G401 (cell line): ENCODE data around the gene GPR37. TPM values are rescaled to one million over a fixed set of nuclear protein-coding genes. Genes with fewer than 3 reads are reported as not detected.

Experiments used
- DNase-seq: peaks from one replicate; pipeline ENCODE4 v3.0.0-alpha.2; 2015; ENCODE audit warnings: low spot score
- in situ Hi-C: cut with HindIII; loops from 2 replicates; pipeline ENCODE4 v1.10.0; 2016; ENCODE audit warnings: low sequenced_read_pairs, mixed read lengths
- total RNA-seq: library from RNA; depleted of rRNA; stranded (reverse); fragments of >200 nt; shearing (Covaris generic); gene quantifications from 2 replicates; pipeline ENCODE4 v1.2.3, GENCODE V29; 2014; rRNA removed

GPR37 gene, protein sequence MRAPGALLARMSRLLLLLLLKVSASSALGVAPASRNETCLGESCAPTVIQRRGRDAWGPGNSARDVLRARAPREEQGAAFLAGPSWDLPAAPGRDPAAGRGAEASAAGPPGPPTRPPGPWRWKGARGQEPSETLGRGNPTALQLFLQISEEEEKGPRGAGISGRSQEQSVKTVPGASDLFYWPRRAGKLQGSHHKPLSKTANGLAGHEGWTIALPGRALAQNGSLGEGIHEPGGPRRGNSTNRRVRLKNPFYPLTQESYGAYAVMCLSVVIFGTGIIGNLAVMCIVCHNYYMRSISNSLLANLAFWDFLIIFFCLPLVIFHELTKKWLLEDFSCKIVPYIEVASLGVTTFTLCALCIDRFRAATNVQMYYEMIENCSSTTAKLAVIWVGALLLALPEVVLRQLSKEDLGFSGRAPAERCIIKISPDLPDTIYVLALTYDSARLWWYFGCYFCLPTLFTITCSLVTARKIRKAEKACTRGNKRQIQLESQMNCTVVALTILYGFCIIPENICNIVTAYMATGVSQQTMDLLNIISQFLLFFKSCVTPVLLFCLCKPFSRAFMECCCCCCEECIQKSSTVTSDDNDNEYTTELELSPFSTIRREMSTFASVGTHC
- not detected in 2 replicates for total RNA-seq

DNA sequence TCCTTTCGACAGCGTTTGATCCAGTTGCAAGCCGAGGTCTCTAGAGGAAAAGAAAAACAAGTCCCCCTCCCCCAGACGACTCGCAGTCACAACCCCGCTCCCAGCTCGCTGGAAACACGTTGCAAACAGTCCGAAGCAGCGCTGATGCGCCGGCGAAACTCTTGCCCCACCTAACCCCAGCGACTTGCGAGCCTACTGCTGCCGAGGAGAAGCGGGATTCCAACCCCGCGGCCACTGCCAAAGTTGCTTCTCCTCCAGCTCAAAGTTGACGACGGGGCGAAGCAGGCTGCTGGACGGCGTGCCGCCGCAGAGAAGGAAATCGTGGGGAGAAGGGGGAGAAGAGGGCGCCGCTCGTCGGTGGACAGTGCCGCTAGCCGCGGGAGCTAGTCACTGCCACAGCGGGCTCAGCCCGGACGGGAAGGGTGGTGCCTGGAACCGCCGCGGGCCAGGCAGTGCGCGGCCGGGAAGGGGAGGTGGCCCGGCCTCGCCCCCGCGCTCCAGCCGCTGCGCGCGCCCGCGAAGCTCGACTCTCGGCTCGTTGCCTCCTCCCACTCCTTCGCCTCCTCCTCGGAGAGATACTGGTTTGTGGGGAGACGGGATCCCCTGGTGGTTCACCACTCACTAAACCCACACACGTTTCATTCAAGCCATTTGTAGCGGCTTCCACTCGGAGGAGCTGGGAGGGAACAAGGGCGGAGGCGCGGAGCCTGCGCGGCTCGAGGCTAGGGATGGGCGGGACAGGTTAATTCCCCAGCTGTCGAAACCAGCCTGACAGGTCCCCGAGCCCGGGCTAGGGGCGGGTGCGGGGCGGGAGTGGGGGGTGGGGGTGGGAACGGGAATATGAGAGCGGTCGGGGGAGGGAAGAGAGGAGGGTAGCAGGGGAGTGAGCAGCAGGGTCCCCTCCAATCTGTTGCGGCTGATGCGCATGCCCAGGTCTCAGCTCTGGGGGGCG is at the start of gene GPR37:
TSS of gene GPR37 (minus strand) at position 392 of the 952 bp plus-strand sequence. CDS start 816 bp downstream, outside the sequence.
- in situ Hi-C loops: no loop called here
- DNase-seq: peak; percentile 24

DNA sequence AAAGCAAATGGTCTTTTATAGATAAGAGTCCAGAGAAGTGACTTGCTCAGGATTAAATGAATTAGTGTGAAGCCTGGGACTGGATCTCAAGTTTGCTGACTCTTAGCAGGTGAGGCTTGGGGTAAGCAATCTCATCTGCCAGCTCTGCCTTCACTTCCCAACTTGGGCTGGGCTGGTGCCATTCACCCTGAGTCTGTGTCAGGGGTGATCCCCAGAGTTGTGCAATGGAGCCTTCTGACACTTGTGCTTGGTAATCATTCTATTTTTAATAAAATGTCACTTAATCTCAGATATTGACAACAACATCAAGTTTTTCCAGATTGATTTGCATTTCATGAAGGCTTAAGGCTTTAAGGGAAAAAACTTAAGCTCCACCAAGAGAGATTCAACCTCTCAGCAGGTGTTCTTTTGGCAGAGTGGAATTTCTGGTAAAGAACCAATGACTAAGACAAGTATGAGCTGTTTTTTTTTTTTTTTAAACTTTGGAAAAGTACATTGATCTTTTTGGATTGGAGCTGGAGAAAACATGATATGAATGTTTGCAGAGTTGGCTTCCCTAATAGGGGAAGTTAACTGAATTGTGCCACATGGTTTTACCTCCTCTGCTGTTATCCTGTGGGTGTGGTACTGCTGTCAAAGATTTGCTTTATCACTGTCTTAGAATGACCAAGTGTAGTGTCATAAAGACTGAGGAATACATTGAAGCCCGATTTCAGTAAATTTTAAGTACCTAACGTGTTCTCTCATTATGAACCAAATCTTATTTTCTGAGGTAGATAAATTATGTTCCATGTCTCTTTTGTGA is 48.6 kb upstream of the GPR37 start:
- in situ Hi-C loops: no loop called here
- no peak for DNase-seq

DNA sequence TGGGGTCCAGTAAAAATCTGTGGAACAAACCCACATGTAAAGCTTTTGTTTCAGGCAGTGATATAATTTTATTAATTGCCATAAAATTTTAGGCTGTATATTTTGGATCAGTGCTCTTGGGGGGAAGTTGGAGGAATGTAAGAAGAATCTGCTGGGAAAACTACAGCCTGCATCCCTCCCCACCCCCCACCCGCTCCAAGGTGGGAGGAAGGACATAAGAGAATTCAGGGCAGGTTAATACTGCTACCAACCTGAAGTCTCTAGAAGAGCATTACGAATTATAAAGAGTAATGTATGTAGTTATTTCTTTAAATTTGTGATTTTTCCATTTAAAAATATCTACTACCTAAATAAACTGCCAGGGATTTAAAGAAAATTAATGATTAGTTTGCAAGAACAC is 47.2 kb upstream of the GPR37 start:
- no peak for DNase-seq

DNA sequence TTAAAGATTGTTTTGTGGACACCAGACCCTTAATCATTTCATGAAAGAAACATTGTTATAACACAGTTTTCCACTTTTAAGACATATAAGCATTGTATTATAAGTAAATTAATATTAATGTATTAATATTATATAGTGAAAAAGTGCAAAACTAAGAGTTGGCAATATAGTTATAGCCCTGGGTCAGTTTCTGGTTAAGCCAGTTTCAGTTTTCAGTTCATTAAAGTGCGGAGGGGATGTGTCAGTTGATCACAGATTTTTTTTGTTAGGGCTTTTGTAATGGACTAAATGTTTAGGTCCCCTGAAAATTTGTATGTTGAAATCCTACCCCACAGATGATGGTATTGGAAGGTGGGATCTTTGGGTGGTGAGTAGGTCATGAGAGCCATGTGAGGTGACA is 45.7 kb upstream of the GPR37 start:
- in situ Hi-C loops: no loop called here
- DNase-seq: no peak

More for the DNA sequence above, 47.2 kb upstream of the GPR37 start:
- in situ Hi-C loops: no loop called here

DNA sequence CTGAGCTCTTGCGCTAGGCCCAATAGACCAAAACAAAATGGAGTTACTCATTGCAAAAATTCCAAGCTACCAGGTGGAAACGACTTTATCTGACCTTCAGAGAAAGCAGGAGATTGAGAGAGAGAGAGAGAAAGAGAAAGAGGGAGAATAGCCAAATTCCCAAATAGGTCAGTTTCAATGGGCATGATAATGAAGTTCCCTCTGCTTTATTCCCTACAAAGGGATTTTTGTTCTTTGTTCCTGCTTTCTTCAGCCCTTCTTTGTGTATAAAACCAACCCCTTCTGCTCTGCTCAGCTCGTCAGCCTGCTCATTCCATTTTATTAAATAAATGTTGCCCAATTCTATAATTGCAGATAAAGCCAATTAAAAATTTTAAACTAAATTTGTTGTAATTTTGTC is 45.0 kb upstream of the GPR37 start:
- no peak for DNase-seq
- in situ Hi-C loops: no loop called here

DNA sequence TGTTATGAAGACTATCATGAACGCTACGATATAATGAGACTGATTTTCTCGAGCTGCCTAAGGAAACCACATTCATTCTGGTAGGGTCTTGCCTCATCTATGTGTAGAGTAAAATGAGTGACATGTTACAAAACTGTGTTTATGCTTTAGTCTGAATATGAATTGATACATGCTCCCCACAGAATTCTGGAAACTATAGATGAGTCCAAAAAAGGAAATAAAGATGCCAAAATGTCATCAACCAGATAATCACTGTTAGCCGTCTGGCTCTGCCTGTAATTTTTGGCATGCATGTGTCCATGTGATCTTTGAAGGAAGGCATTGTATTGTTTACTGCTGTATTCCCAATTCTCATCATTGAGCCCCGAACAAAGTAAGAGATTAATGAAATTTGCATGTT is 42.6 kb upstream of the GPR37 start:
- in situ Hi-C loops: no loop called here
- no peak for DNase-seq

DNA sequence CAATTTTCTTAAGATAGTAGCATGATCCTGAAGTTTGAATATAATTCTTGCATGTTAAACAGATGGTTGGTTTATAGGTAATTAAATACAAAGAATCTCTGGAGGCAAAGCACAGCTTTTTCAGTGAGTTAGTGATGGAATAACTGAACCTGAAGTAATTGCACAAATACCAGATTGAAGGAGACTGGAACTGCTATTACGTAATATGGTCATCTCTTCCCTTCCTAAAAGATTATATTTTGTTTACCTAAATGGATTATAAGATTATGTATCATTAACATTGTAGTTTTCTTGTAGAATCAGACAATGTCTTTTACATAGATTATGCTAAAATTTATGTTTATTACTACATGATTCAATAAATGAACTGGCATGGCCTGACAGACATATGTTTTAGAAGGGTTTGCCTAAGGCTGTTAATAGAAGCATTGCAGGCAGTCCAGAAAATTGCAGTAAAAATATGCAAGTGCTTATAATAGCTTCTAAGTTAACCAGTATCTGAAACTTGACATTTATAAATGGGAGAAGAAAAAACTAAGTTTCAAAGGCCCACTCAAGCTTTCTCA is 35.8 kb upstream of the GPR37 start:
- DNase-seq: peak; percentile 30
- in situ Hi-C loops: no loop called here

DNA sequence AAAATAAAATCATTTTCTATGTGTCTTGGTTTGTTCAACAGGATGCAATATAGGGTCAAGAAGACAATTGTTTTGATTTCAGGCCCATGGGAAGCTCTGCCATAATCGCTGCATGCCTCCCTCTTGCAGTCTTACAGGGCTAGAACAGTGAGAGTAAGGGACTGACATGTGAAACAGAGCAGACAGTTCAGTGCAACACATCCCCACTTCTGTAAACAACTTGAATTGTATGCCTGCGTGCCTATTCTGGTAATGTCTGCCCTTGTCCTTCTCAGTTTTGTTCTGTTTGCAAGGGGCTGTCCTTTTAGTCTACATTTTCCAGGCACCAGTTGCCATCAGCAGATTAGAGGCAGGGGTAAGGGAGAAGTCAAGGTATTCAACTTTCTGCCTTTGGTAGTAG is 34.8 kb upstream of the GPR37 start:
- DNase-seq: peak; percentile 9
- in situ Hi-C loops: no loop called here

DNA sequence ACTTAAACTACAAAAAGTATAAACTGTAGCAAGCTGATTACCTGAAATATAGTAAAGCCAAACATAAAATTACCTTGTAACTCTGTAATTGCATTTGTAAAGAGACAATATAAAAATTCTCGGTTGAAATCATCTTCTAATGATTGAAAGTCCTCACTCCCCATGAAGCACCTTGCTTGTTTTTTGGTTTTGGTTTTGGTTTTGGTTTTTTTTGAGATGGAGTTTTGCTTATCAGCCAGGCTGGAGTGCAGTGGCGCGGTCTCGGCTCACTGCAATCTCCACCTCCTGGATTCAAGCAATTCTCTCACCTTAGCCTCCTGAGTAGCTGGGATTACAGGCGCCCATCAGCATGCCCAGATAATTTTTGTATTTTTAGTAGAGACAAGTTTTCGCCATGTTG is 33.9 kb upstream of the GPR37 start:
- in situ Hi-C loops: no loop called here
- DNase-seq: no peak

DNA sequence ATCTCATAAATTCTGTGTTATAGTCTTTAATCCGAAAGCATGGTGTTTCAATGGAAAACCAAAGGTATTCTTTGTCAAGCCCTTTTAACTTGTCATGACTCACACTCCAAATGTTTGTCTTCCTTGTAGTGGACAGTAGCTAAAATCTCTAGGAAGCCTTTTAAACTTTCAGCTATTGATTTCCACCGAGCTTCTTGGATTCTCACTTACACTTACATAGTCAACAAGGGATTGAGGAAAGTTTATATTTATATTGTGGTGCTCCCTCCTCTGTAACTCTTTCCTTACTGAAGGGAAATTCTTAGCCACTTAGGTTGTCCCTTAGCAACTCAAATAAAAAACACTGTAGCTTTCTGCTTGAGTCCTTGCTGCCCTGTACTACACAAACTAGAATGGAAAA is 31.2 kb upstream of the GPR37 start:
- in situ Hi-C loops: no loop called here
- no peak for DNase-seq

DNA sequence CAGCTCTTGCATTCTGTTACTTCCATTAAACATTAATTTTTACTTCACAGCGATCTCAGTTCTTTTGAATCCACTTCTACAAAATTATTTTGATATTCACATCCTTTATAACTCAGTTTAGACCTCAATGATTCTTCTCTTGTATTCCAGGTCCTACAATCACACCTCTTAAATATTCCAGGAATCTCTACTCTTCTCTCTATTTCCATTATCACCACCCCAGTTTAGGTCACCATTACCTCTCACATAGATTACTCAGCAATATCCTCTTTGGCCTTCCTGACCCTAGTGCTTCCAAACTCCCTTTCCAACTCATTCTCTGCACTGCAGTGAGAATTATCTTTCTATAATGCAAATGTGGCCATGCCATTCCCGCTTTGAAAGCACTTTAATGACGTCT is 27.1 kb upstream of the GPR37 start:
- DNase-seq: no peak
- in situ Hi-C loops: no loop called here

DNA sequence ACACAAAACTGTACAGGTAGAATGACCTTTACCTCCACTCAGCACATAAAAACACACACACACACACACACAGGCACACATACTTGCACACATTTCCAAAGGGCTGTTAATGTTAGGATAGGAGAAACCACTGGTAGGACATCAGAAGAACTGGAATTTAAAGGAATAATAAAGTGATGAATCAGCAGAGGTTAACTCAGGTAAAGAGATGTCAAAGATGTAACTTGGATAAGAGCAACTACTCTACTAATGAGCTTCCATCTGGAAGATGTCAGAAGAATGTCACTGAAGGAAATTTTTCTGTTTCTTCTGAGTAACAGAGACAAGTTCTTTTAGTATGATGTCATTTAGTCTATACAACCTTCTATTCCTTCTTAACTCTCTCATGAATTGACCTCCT is 26.4 kb upstream of the GPR37 start:
- in situ Hi-C loops: no loop called here

DNA sequence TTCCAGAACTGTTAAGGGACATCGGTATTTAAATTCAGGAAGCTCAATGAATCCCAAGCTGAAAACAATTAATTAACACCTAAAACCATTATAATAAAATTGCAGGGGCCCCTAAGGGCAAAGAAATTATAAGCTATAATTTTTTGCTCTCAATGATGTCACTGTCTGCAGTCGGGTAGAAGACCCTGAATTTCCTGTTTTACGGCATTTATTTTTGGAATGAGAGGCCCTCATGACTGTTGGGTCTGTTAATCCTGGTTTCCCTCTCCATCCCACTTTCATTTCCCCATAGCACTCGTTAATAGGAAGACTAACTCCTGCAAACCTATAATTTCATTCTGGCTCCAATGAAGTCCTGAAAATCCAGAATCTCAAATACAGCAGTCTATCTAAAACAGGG is 25.8 kb upstream of the GPR37 start:
- in situ Hi-C loops: no loop called here
- no peak for DNase-seq

More for the DNA sequence above, 26.4 kb upstream of the GPR37 start:
- no peak for DNase-seq

DNA sequence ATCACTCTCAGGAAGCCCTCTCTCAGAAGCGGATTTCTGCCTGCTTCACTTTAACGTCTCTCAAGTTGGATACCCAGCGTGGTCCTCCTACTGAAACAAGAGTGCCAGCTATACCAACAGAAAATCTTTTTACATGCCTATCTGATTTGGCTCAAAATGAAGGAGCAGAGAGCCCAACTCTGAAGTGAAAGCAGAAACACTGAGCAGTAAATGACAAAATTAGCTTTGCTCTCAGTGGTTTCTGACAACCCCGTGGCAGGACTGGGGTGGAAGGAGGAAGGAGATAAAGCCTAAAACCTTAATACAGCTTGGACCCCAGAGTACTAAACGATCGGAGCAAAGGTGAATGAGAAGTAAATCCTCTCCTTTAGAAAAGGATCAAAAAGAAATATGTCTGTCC is 25.1 kb upstream of the GPR37 start:
- in situ Hi-C loops: no loop called here

DNA sequence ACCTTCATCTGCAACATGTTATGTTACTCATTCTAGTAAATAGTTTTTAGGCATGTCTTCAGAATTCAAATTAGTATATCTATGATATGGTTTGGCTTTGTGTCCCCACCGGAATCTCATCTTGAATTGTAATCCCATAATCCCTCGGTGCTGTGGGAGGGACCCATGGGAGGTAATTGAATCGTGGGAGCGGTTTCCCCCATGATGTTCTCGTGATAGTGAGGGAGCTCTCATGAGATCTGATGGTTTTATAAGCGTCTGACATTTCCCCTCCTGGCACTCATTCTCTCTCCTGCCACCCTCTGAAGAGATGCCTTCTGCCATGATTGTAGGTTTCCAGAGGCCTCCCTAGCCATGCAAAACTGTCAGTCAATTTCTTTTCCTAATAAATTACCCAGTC is 20.4 kb upstream of the GPR37 start:
- no peak for DNase-seq
- in situ Hi-C loops: no loop called here

More for the DNA sequence above, 25.1 kb upstream of the GPR37 start:
- DNase-seq: no peak

DNA sequence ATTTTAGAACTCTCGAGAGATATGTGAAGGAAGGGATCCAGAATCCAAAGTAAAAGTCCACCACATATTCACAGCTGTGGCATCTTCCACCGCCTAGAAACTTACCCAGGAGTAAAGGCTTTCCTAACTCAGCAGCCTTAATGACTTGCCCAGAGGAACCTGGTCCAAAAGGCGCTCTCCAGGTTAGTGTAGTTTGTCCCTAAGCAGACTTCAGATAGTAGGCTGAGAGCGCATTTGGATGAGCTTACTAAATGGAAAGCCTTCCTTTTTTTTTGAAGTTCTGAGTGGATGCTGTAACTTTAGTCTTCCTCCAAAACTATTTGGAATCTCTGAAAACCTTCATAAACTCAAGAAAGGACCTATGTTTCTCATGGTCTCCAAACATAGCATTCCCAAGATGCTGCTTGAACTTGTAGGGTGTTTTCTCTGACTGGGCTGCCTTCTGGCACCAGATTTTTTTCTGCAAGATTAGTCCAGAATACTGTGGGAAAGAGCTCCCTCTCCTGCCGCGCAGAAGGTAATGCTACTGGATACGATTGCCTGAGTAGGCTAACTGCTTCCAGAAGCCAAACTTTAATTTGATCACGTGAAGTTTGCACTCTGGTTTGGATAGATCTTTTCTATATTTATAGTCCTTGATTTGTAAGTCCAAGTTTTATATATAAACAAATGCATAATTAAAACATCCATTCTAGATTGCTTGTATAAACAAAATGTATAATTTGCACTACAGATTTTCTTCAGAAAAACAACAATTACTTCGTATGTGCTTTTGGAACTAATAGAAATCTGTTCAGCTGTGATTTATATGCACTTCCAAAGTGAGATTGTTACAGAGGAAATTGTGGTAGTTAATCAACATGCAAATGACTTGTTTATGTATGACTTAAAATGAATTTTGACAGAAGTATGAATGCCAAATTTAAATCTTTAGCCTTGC is 19.6 kb upstream of the GPR37 start:
- in situ Hi-C loops: no loop called here
- DNase-seq: peak; percentile 71

DNA sequence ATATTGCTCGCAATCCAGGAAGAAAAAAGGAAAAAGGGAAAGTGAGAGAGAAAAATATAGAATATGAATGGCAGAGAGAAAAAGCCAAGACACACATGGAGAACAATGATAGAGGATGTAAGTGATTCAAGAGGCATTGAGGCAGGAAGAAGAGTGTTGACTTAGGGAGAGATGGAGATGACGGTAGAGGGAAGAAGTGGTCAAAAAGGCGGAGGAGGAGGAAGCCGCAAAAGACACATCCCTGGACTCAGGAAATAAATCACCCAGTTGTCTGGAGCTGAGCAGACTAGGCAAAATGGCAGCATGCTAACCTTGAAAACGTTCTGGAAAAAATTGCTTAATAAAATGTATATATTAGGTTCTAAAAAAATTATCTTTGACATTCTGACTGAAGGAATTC is 17.7 kb upstream of the GPR37 start:
- in situ Hi-C loops: no loop called here
- no peak for DNase-seq
